ENCODE data around the gene PNPLA8. TPM values are rescaled to one million over a fixed set of nuclear protein-coding genes. Genes with fewer than 3 reads are reported as not detected.
"Not testable (repeated sequence)": the region's sequence is repeated elsewhere in the genome, so short reads cannot be mapped to it uniquely, and the experiment has no call there.

The PNPLA8 gene
- total RNA-seq, 4 donors from 2014 or later = 42.9 to 62.1 (median 47.2) TPM

GRCh38 chr7:108515630-108516029 lies 10.3 kb downstream of the PNPLA8 start:
- 82 to 86% methylated on average over 2 of the region's 2 CpGs for WGBS, 2 donors
- H3K9me3 ChIP-seq = no peaks in the 10 kb centered on the region
- no peak overlapping the region for H3K27ac ChIP-seq
- no peaks in the 10 kb centered on the region for H3K4me1 ChIP-seq
- no peaks in the 10 kb centered on the region for H3K27me3 ChIP-seq
- DNase-seq = no peak
- intact Hi-C loops (cut with DNase I) = no loop called here
- H3K4me3 ChIP-seq (replicated peaks in 1 of 3) = no peak overlapping the region
- peaks cover 9 to 13% of the 10 kb centered on the region in 2 donors for H3K36me3 ChIP-seq
- TF ChIP-seq CTCF (IDR thresholded peaks at IDR 0.05) (no peak), POLR2A (IDR thresholded peaks at IDR 0.05) (no peak)

GRCh38 chr7:108515013-108515412 lies 10.9 kb downstream of the PNPLA8 start:
- intact Hi-C loops (cut with DNase I) = no loop called here
- Histone ChIP-seq H3K9me3 (no peaks in the 10 kb centered on the region), H3K27ac (no peak overlapping the region), H3K27me3 (no peaks in the 10 kb centered on the region), H3K4me1 (no peaks in the 10 kb centered on the region), H3K4me3 (replicated peaks in 1 of 3) (no peak overlapping the region), H3K36me3 (peaks cover 9 to 13% of the 10 kb centered on the region in 2 donors)
- DNase-seq = no peak
- TF ChIP-seq CTCF (IDR thresholded peaks at IDR 0.05) (no peak), POLR2A (IDR thresholded peaks at IDR 0.05) (no peak)
- 79 to 83% methylated on average over 3 of the region's 3 CpGs for WGBS, 2 donors

GRCh38 chr7:108511939-108512338 lies 14.0 kb downstream of the PNPLA8 start:
- no peak for DNase-seq
- 89 to 90% methylated on average over 4 of the region's 4 CpGs for WGBS, 2 donors
- Histone ChIP-seq H3K36me3 (peaks cover 3 to 9% of the 10 kb centered on the region in 2 donors), H3K9me3 (no peaks in the 10 kb centered on the region), H3K4me3 (replicated peaks in 1 of 3) (no peak overlapping the region), H3K27ac (no peak overlapping the region), H3K4me1 (no peaks in the 10 kb centered on the region), H3K27me3 (no peaks in the 10 kb centered on the region)
- intact Hi-C loops (cut with DNase I) = no loop called here
- TF ChIP-seq CTCF (IDR thresholded peaks at IDR 0.05) (no peak), POLR2A (IDR thresholded peaks at IDR 0.05) (no peak)

GRCh38 chr7:108504576-108504975 lies 21.4 kb downstream of the PNPLA8 start:
- WGBS, 2 donors = 98 to 100% methylated on average over 3 of the region's 3 CpGs
- DNase-seq; H3K4me1 ChIP-seq; H3K27ac ChIP-seq; H3K9me3 ChIP-seq; intact Hi-C loops (cut with DNase I); H3K36me3 ChIP-seq; H3K27me3 ChIP-seq; H3K4me3 ChIP-seq (replicated peaks in 1 of 3): not testable (repeated sequence)

- H3K9me3 ChIP-seq = no peaks in the 10 kb centered on the region
- H3K36me3 ChIP-seq = peaks cover 8% of the 10 kb centered on the region in 2 donors
- WGBS, 2 donors = 67 to 68% methylated on average over 5 of the region's 5 CpGs
- H3K4me1 ChIP-seq = peaks cover 0 to 8% of the 10 kb centered on the region in 2 donors
- H3K27me3 ChIP-seq = no peaks in the 10 kb centered on the region
- TF ChIP-seq POLR2A (IDR thresholded peaks at IDR 0.05) (no peak), CTCF (IDR thresholded peaks at IDR 0.05) (no peak)
- DNase-seq = no peak
- intact Hi-C loops (cut with DNase I) = no loop called here
- H3K27ac ChIP-seq = peak overlapping the region in 2 of 3 donors; percentile 12 to 32
- H3K4me3 ChIP-seq (replicated peaks in 1 of 3) = no peak overlapping the region
Observed at GRCh38 chr7:108503112-108504026, 22.6 kb downstream of the PNPLA8 start.
